COLO829 (cell line): ENCODE data around the gene LYRM7.
"Not testable (repeated sequence)": the region's sequence is repeated elsewhere in the genome, so short reads cannot be mapped to it uniquely, and the experiment has no call there.

Experiments used
- DNase-seq: peaks from one replicate; pipeline ENCODE4 v3.0.0; 2012; ENCODE audit warnings: low spot score

Gene LYRM7

DNA sequence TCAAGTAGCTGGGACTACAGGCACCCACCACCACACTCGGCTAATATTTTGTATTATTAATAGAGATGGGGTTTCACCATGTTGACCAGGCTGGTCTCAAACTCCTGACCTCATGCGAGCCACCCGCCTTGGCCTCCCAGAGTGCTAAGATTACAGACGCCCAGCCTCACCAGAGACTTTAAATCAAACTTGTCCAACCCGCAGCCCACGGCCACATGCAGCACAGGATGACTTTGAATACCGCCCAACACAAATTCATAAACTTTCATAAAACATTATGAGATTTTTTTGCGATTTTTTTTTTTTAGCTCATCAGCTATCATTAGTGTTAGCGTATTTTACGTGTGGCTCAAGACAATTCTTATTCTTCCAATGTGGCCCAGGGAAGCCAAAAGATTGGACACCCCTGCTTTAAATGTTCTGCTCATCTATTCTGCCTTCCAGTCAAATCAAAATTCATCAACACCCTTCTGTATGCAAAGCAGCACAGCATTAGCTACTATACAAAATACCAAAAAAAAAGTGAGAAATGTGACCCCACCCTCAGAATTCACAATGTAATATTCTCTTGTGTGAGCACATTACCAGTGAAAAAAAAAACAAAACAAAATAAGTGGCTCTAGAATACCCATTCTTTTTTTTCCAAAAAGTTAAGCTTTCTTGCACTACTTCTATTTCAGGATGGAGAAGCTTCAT lies 50.4 kb downstream of the LYRM7 start:
- no peak for DNase-seq

GRCh38 chr5:131221888-131222287 lies 51.1 kb downstream of the LYRM7 start:
- peak; percentile 13 for DNase-seq

- no peak for DNase-seq
Measured at GRCh38 chr5:131222731-131223130, 52.0 kb downstream of the LYRM7 start.

DNA sequence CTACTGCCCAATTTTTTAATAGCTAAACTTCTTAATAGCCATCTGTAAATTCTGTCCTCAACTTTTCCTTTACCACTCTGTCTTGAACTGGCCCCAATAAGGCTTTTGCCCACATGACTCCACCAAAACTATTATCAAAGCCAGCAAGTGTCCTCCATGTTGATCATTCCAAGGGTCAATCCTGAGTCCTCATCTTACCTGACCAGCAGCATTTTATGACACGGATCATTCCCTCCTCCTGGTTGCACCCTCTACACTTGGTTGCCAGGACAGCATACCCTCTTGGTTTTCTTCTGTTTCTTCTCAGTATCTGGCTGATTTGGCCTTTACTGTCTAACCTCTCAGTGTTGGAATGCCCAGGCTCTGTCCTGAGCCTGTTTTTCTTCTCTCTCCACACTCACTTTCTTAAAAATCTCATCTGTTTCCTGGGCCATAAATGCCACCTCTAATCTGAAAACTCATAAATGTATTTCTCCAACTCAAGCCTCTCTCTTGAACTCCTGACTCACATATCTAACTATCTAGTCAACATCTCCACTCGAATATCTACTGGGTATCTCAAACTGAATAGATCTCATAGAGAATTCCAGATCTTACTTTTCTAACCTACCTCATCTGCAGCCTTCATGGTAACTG lies 53.1 kb downstream of the LYRM7 start:
- no peak for DNase-seq

GRCh38 chr5:131224387-131225201 lies 53.9 kb downstream of the LYRM7 start:
- DNase-seq: no peak

DNA sequence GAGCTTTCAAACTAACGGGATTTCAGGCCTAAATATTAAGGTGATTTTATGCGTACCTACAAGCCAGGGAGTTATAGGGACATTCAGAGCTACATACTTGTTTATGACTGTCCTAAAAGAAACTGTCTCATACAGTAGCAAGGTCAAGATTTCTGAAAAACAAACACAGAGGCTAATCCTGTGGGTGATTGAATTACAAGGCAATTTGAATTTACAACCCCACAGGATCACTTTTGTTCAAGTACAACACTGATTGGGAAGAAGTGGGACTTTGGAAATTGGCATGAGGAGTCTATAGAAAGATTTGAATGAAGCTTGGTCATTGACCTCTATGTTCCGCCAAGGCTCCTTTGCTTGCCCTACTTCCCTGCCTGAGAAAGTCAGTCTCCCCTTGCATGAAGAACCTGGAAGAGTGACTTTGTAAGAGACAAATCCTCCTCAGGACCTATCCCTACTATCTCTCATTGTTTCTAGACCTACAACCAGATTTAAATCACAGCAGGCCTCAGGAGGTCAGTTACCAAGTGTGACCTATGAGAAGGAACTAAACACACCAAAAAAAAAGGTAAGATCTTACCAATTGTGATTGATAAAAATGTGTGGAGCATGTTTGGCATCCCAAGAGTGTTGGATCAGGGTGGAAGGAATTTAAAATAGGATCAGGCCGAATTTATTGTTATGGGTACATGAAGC lies 54.7 kb downstream of the LYRM7 start:
- DNase-seq: no peak

- no peak for DNase-seq
Measured at GRCh38 chr5:131226899-131227298, 56.2 kb downstream of the LYRM7 start.

DNA sequence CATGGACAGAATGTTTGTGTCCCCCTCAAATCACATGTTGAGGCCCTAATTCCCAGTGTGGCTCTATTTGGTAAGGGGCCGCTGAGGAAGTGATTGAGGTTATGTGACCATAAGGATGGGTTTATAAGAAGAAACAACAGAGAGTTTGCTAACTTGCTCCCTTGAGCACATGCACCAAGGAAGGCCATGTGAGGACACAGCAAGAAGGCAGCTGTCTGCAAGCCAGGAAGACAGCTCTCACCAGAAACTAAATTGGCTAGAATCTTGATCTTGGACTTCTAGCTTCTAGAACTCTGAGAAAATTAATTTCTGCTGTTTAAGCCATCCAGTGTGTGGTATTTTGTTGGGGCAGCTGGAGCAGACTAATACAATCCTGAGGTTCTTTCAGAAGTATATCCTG lies 57.9 kb downstream of the LYRM7 start:
- no peak for DNase-seq

DNA sequence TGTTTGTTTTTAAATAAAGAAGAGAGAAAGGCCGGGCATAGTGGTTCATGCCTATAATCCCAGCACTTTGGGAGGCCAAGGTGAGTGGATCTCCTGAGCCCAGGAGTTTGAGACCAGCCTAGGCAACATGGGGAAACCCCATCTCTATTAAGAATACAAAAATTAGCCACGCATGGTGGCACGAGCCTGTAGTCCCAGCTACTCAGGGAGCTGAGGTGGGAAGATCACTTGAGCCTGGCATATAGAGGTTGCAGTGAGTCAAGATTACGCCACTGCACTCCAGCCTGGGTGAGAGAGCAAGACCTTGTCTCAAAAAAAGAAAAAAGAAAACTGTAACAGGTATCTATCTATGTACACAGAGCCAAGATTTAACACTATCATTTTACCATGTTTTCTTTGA lies 58.9 kb downstream of the LYRM7 start:
- DNase-seq: no peak

GRCh38 chr5:131230406-131230805 lies 59.7 kb downstream of the LYRM7 start:
- DNase-seq: no peak

GRCh38 chr5:131239686-131240085 lies 68.9 kb downstream of the LYRM7 start:
- no peak for DNase-seq

GRCh38 chr5:131242728-131243255 lies 72.0 kb downstream of the LYRM7 start:
- peak; percentile 9 for DNase-seq

GRCh38 chr5:131245312-131245711 lies 74.6 kb downstream of the LYRM7 start:
- no peak for DNase-seq

- no peak for DNase-seq
Measured at GRCh38 chr5:131245948-131246347, 75.2 kb downstream of the LYRM7 start.

GRCh38 chr5:131246504-131246903 lies 75.8 kb downstream of the LYRM7 start:
- DNase-seq: no peak

DNA sequence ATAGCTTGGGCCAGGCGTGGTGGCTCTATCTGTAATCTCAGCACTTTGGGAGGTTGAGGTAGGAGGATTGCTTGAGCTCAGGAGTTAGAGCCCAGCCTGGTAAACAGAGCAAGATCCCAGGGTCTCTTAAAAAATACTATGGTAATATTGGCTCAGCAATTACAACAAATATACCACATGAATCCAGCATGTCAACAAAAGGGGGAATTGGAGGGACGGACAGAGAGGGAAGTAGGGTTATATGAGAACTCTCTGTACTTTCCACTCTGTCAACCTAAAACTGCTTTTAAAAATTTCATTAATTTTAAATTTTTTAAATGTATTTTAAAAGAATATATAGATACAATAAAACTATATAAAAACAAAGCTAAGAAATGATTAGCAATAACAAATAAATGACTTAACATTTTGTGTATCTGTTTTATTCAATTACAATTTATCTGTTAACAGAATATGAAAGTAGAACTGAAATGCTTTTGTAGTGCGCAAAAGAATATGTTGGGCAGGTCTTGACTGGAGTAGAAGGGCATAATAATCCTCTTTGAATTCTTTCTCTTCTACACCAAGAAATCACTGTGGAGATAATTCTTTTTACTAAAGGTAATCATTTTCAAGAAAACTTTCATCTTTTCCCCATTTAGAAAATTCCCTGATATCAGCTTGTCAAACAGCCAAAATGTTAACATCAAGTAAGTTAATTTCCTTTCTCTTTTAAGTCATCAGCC lies 80.2 kb downstream of the LYRM7 start:
- no peak for DNase-seq

DNA sequence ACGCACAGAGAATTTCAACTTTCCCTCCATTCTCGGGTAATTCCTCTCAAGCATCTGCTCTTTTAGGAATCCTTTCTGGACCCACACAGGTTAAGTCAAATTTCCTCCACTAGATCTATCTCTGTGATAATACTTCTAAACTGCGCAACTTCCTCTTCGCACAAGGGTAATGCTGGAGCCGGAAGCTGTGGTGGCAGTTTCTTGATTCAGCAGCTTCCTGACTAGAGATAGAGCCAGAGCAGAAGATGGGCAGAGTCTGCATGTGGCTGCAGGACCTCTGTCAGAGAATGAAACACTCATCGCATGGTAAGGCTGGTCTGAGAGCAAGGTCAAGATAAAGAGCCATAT lies 82.1 kb downstream of the LYRM7 start:
- no peak for DNase-seq

GRCh38 chr5:131254025-131254424 lies 83.3 kb downstream of the LYRM7 start:
- not testable (repeated sequence) for DNase-seq

- no peak for DNase-seq
Measured at GRCh38 chr5:131254741-131255140, 84.0 kb downstream of the LYRM7 start.
